GM21737 (cell line): ENCODE data around the gene P4HA2.

Experiments
- ATAC-seq: cut with Tn5 transposase; IDR thresholded peaks from one replicate; pipeline ENCODE4 v1.9.1; 2021; ENCODE audit warnings: mild to moderate bottlenecking, moderate library complexity; ENCODE audit not compliant: unreplicated experiment

Gene P4HA2

GRCh38 chr5:132227485-132228240 is at the start of gene P4HA2:
Gene P4HA2, minus strand, starts transcription at chr5:132227853. Its CDS starts 9,227 bp downstream, at chr5:132218626.
- peak; percentile 89 for ATAC-seq

GRCh38 chr5:132277256-132277655 is 49.6 kb upstream of the P4HA2 start:
- ATAC-seq = no peak

GRCh38 chr5:132275367-132276220 is 47.9 kb upstream of the P4HA2 start:
- no peak for ATAC-seq

- ATAC-seq = no peak
These were observed 46.6 kb upstream of the P4HA2 start for GRCh38 chr5:132274050-132274792.

GRCh38 chr5:132273631-132274030 is 46.0 kb upstream of the P4HA2 start:
- ATAC-seq = no peak

GRCh38 chr5:132272311-132273210 is 44.9 kb upstream of the P4HA2 start:
- ATAC-seq = no peak

- no peak for ATAC-seq
These were observed 43.9 kb upstream of the P4HA2 start for GRCh38 chr5:132271251-132272246.

- ATAC-seq = no peak
These were observed 43.1 kb upstream of the P4HA2 start for GRCh38 chr5:132270706-132271105.

- ATAC-seq = no peak
These were observed 42.6 kb upstream of the P4HA2 start for GRCh38 chr5:132270335-132270665.

- ATAC-seq = no peak
These were observed 42.1 kb upstream of the P4HA2 start for GRCh38 chr5:132269635-132270334.

- ATAC-seq = peak; percentile 65
These were observed 41.3 kb upstream of the P4HA2 start for GRCh38 chr5:132268769-132269551.

GRCh38 chr5:132267931-132268768 is 40.5 kb upstream of the P4HA2 start:
- peak; percentile 12 for ATAC-seq

- no peak for ATAC-seq
These were observed 39.6 kb upstream of the P4HA2 start for GRCh38 chr5:132267166-132267739.

- ATAC-seq = no peak
These were observed 39.1 kb upstream of the P4HA2 start for GRCh38 chr5:132266836-132267160.

- ATAC-seq = no peak
These were observed 38.6 kb upstream of the P4HA2 start for GRCh38 chr5:132266031-132266835.
